HG03457 (cell line): ENCODE data around the gene MRPS9.

Experiments used
- ATAC-seq: cut with Tn5 transposase; IDR thresholded peaks from one replicate; pipeline ENCODE4 v1.9.1; 2021; ENCODE audit warnings: moderate number of reproducible peaks; ENCODE audit not compliant: unreplicated experiment

The MRPS9 gene

DNA sequence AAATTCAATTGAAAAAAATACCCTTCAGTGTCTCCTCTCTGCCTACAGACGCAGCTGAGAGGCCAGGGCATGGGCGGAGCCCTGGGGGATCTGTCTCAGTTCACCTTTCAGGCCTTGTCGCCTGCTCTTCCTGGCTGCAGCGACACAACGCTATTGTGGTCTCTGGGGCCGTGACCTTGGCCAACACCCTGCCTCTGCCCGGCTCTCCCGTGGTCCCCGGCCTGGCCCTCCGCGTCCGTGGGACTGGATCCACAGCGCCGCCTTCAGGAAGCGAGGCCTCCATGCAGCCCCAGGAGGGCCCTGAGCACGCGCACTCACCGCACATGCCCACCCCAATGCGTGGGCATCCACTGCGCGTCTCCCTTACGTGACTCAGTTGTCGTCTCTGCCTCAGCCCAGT lies 81.1 kb downstream of the MRPS9 start:
- ATAC-seq = no peak

DNA sequence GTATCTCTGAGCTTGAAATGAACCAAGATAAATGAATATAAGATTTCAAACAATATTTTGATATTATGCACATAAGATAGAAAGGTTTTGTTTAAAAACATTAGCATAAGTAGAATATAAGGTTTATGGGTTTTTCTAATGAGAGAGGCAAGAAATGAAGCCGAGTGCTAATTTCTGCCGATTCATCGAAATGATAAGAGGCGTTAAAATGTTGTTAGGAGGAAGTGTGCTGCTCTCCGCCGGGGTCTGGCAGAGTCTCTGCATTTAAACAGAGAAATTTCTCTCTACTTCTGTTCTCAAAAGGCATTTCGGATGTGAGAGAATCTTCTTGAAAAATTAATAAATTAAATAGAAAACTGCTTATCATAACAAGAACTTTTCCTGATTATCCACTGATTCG lies 83.6 kb downstream of the MRPS9 start:
- ATAC-seq = no peak

DNA sequence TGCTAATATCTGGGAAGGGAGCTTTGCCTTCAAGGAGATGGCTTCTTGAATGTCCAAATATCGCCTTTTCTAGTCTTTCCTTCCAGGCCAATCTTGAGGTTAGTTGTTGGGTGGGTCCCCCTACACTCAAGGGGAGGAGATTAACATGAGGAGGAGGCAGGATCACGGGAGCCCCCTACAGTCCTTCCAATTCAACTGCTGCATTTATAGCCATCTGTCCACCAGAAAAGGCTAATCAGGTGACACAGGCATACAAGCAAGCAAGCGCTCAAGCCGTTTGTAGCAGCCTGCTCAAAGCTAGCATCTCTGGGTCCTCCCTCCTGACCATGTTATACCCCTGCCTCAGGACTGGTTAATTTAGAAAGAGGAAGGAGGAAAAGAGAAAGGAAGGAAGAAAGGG lies 87.6 kb downstream of the MRPS9 start:
- no peak for ATAC-seq

DNA sequence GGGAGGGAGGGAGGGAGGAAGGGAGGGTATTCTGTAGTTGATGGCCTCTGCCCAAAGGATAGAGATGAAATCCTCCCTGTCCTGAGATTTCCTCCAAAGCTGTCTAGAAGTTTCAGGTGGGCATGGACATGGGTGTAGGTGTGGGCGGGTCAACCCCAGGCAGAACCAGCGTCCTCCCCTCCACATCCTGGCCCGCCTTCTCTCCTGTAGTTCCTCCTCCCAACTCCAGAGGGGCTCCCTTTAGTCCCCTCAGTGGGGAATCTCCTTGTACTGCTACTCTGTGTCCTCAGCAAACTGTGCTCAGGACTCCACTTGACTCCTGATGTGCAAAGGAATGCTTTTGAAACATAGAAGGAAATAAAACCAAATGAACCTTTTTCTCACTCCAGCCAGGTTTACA lies 88.1 kb downstream of the MRPS9 start:
- ATAC-seq = no peak

DNA sequence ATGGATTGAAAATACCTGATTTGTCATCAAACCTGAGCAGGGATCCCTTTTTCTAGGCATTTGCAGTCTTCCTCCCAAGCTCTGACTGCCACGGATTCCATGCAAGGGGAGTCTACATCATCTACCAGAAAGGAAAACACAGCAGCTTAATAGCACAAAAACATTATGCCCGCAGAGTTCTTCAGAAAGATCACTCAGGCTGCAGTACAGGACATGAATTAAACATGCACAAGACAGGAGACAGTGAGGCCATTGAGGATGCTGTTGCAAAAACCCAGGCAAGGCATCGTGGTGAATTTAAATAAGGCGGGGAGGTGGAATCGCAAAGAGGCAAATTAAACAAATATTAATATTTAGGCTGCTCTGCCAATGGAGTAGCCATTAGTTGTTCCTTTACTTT lies 88.5 kb downstream of the MRPS9 start:
- ATAC-seq = no peak

DNA sequence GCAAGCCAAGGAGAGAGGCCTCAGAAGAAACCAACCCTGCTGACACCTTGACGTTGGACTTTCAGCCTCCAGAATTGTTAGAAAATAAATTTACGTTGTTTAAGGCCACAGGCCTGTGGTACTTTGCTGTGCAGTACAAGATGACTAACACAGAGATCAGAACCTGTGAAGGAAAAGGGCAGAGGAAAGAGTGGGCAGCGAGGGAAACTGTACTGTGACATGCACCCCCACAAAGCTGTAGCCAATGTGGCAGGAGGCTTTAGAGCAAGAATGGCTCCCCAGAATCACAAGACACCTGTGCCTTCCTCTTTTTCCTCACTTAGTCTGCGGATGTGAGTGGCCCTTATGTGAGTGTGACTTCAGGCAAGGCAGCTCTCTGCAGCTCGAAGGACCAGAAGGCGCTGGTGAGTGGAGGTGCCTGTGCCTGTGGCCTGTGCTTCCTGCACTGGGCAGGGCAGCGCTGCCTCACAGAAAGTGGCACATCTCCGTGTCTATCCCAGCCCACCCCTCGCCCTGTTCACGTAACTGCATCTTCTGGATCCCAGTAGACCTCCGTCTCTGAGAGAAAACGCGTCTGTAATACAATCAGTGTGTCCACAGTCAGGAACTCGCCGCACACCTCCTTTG lies 89.5 kb downstream of the MRPS9 start:
- ATAC-seq = no peak

DNA sequence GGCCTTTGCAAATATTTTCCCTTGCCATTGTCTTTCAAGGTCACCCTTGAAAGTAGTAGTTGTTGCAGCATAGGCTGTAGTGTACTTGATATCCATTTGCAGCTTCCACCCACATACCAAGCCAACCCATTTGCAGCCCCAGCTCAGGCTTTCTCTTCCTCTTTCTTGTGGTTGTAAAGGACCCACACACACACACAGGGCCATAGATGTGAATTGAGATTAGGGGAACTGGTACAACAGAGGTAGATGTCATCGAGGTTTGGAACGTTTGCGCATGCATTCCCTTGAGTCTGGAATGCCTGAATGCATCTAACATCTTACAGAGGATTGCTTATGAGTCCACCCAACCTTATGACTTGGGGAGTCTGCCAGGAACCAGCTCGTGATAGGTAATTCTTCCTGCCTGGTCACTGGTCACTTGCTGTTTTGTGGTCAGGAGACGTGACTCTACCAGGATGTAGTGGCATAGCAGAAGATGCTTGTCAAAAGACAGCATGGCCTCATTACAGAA lies 91.9 kb downstream of the MRPS9 start:
- ATAC-seq = peak; percentile 92

DNA sequence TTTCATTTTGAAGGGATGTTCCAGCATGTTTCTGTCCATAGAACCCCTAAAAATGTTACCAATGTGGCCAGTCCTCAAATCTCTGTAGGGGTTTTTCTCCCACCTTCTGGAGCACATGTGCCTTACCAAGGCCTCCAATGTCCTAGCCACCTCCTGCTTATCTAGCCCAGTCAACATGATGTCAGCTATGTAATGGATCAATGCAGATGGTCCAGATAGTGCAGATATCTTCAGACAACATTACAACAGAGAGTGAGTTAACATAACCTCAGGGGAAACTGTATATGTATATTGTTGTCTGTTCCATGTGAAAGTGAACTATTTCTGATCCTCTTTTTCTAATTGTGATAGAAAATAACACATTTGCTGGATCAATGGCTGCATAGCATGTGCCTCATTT lies 92.7 kb downstream of the MRPS9 start:
- ATAC-seq = no peak

- ATAC-seq = no peak
These were observed 96.2 kb downstream of the MRPS9 start for GRCh38 chr2:105134081-105134480.

DNA sequence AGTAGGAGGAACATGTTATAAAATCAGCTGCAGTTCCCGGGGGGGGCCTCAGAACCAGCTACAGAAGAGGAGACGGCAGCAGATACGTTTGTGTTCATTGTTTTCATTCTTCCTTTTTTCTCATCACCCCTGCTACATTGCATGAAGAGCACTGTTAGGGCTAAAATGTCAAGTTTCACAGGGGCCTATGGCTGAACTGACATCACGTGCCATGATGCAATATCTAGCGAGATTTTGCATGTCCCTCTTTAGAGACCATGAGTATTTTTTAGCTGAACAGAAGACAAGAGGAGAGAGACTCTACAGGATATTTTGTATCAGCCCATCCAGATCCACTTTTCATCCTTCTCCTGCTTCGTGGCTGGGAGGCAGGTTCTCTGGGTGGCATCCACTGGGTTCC lies 97.6 kb downstream of the MRPS9 start:
- ATAC-seq = no peak

GRCh38 chr2:105136394-105136793 lies 98.5 kb downstream of the MRPS9 start:
- ATAC-seq = no peak

DNA sequence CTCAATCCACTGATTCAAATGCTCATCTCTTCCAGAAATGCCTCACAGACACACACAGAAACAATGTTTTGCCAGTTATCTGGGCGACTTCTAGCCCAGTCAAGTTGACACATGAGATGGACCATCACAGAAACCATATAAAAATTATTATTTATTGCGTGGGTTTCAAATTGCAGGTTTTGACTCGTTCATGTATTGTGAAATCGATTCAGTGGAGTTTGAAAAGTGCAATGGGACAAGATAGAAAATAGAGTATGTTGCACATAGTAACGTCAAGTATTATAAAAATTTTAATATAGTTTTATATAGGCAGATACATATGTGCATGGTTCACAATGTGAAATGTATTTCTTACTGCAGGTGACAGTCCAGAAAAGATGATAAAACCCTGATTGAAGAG lies 100.8 kb downstream of the MRPS9 start:
- no peak for ATAC-seq

- ATAC-seq = no peak
These were observed 101.8 kb downstream of the MRPS9 start for GRCh38 chr2:105139556-105140239.

GRCh38 chr2:105140240-105140568 lies 102.3 kb downstream of the MRPS9 start:
- no peak for ATAC-seq

GRCh38 chr2:105141099-105141614 lies 103.3 kb downstream of the MRPS9 start:
- no peak for ATAC-seq

DNA sequence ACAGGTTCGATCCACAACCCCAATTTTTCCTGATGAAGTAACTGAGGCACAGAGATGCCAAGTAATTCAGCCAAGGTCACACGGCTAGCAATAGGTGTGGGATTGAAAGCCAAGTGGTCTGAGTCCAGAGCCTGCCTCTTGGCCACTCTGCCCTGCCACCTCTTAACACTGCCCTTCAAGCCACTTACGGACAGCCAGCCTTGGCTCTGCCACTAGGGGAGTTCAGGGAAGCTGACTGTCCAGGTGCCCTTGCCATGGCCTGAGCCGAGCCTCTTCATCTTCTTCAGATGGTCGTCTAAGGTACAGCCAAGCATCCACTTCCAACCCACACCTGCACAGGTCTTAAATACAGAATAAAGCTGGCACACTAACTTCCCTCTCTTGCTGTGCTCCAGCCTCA lies 104.4 kb downstream of the MRPS9 start:
- no peak for ATAC-seq

- no peak for ATAC-seq
These were observed 105.2 kb downstream of the MRPS9 start for GRCh38 chr2:105143094-105143466.

DNA sequence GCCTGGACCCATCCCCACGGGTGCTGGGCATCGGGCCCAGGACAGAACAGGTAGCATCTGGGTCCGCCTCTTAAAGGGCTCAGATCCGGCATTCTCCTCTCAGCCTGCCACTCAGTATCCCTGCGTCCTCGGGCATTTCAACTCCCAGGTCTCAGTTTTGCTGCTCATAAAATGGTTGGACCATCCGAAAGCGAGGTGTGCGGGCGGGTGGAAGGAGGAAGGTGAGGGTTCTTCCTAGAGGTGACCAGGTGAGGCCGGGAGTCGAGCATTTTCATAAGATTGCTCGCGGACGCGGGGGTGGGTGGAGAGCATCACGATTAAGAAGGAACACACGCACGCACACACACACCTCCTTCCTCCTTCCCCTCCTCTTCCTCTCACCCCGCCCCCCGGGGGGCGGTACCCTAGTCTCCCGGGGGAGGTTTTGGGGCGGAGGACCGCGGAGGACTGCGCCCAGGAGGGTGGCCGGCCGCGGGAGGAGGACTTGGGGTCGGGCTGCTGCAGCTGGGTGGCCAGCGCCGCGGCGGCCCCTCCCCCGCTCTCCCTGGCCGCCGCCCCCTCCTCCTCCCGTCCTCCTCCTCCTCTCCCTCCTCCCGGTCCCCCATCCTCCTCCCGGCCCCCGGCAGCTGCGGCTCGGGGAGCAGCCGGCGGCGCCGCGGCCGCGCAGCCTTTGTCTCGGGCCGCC lies 105.7 kb downstream of the MRPS9 start:
- ATAC-seq = no peak

- ATAC-seq = no peak
These were observed 106.5 kb downstream of the MRPS9 start for GRCh38 chr2:105144152-105144940.

DNA sequence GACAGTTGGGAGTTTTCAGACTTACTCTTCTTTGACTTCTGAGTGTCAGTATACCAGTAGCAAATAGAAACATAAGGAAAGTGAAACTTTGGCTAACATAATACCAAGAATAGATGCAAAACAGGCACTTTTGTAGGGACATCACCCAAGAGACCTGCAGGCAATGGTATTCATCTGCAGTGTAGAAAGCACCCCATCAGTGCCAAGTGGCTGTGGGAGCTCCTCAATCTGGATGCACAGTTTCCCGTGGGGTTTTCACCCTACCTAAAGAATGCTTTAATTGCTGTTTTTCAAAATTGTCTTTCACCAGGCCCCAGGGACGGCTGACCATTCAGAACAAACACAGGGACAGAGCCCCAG lies 107.1 kb downstream of the MRPS9 start:
- no peak for ATAC-seq

GRCh38 chr2:105149272-105149671 lies 111.4 kb downstream of the MRPS9 start:
- no peak for ATAC-seq
